ENCODE results near the gene COMMD3. TPM values are rescaled to one million over a fixed set of nuclear protein-coding genes. Genes with fewer than 3 reads are reported as not detected.
A peak's percentile ranks its signal among the peaks of the same experiment; 100 is the strongest.

COMMD3 gene
- total and polyA plus RNA-seq, 9 of the 15 experiments (the other 6 are each of a cell fraction or from before 2014, with no cell fraction given) = 50.7 to 217 (median 80.1) TPM

GRCh38 chr10:22316286-22317075, at the start of gene COMMD3 (continued):
- TF ChIP-seq ARID4B (CRISPR knock-in tag; IDR thresholded peaks at IDR 0.05) = peak; percentile 48; the same call in 1 of the 2 replicates
- peak; percentile 65 for TF ChIP-seq E2F1 (CRISPR knock-in tag; IDR thresholded peaks at IDR 0.05)
- peak; percentile 24 for TF ChIP-seq SMAD1 (IDR thresholded peaks at IDR 0.05; ENCODE audit: low read depth, low read length, partially characterized antibody)
- no peak for TF ChIP-seq ZNF280B (CRISPR knock-in tag; IDR thresholded peaks at IDR 0.05)
- TF ChIP-seq XRCC3 (IDR thresholded peaks at IDR 0.05) = no peak
- 0 out of 4 replicates have a peak, but pooled peaks of 1 of the 2 experiments have one; percentile 10 for TF ChIP-seq KDM4B (IDR thresholded peaks at IDR 0.05; ENCODE audit: borderline replicate concordance in 2 of 2, low read depth in 1 of 2)
- no peak for TF ChIP-seq ZBTB33 (CRISPR knock-in tag; IDR thresholded peaks at IDR 0.05)
- TF ChIP-seq CEBPB (tag; IDR thresholded peaks at IDR 0.05) = no peak
- TF ChIP-seq ELF4 (CRISPR knock-in tag; IDR thresholded peaks at IDR 0.05) = no peak
- TF ChIP-seq BDP1 (IDR thresholded peaks at IDR 0.05; ENCODE audit: insufficient read depth, insufficient read length) = no peak
- no peak for TF ChIP-seq SMARCB1 (IDR thresholded peaks at IDR 0.05; ENCODE audit: insufficient read length, low read depth)
- TF ChIP-seq ID3 (CRISPR knock-in tag; IDR thresholded peaks at IDR 0.05) = no peak
- no peak for TF ChIP-seq ID3 (tag; IDR thresholded peaks at IDR 0.05)
- TF ChIP-seq GTF2E2 (tag; IDR thresholded peaks at IDR 0.05) = no peak
- peak; percentile 85; the same call in 1 of the 2 replicates for TF ChIP-seq PHF8 (IDR thresholded peaks at IDR 0.05; ENCODE audit: borderline replicate concordance, low read length)
- TF ChIP-seq LCOR (CRISPR knock-in tag; IDR thresholded peaks at IDR 0.05) = peak; percentile 78
- 0 out of 2 replicates have a peak, but pooled peaks have one; percentile 14 for TF ChIP-seq MXI1 (IDR thresholded peaks at IDR 0.05; ENCODE audit: low read depth, low read length)
- no peak for TF ChIP-seq ZNF253 (CRISPR knock-in tag; conservative IDR thresholded peaks at IDR 0.05)

Data from K562 (cell line).